GM21576 (cell line): ENCODE data around the gene SYTL3.
"Not testable (repeated sequence)": the region's sequence is repeated elsewhere in the genome, so short reads cannot be mapped to it uniquely, and the experiment has no call there.

Experiments
- ATAC-seq: cut with Tn5 transposase; IDR thresholded peaks from one replicate; pipeline ENCODE4 v1.9.1; 2021; ENCODE audit warnings: mild to moderate bottlenecking, moderate library complexity; ENCODE audit not compliant: unreplicated experiment

The SYTL3 gene

GRCh38 chr6:158638324-158638854, 11.5 kb upstream of the SYTL3 start:
- ATAC-seq, result no peak

DNA sequence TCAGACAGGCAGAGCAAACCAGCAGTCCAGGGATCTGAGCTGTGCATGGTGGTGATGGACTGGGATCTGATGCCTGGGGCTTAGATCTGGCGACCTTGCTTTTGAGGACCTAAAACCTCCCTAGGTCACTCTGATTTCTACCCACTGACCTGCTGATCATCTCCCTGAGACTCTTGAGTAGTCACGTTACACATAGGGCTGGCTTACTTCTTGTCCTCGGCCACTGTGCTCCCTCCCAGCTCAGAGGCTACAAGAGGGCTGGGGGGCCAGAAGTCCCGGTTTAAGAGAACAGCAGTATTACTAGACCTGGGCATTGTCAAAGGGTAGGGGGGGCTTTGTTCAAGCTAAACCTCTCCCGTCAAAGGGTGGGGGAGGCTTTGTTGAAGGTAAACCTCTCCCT, 10.8 kb upstream of the SYTL3 start:
- ATAC-seq, result no peak

DNA sequence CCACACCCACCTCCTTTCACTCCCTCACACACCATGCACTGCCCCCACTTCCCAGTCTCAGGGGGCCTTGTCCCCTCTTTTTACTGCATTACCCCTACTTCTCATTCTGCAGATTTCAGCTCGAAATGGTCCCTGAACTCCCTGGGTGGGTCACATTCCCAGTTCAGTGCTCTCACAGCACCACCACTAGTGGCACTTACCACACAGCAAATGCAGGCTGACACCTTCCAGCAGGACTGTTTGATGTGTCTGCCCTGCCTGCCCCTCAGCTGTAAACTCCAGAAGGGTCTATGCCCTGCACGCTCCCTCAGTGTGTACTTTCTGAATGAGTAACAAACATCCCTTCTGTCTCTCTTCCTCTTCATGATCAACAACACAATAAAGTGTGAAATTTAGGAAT, 9.3 kb upstream of the SYTL3 start:
- ATAC-seq, result no peak

GRCh38 chr6:158642097-158642601, 7.7 kb upstream of the SYTL3 start:
- ATAC-seq, result no peak

GRCh38 chr6:158643836-158644230, 6.0 kb upstream of the SYTL3 start:
- ATAC-seq, result no peak

DNA sequence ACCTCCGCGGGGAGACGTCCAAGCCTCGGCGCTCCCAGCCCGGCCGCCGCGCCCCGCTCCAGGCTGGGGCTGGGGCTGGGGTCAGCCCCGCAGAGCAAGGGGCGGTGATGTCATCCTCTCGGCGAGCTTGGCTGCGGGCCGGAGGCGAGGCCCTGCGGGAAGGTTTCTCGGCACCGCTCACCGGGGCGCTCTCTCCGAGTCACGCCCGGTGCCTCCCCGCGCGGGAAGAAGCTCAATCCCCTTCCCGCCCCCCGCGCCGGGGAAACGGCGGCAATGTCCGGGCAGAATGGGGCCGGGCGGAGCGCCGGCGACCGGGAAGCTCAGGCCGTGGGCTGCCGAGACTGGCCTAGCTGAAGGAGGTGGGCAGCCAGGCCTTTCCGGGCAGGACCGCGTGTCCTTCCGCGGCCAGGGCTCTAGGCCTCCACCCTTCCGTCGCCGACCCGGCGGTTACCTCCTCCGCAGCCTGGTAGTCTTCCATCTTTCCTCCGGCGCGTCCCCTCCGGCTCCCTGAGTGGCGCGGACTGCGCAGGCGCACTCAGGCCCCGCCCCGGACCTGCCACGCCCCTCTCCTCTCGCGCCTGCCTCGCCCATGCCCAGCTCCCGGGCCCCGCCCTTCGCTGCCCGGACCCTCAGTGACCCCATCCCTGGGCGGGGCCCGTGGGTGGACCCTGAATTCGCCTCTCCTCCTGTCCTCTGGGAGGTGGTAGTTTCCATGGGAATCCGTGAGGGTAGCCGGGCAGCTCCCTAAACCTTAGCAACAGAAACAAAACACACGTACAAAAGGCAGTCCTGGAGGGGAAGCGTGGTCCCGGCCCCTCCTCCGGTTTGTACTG, 5.4 kb upstream of the SYTL3 start, which contains the start of gene DYNLT1:
Gene DYNLT1, minus strand, starts transcription at position 513 of the 833 bp plus-strand sequence. Its CDS starts 35 bp downstream, at position 478.
- peak; percentile 53 for ATAC-seq

- ATAC-seq, result no peak
These were observed 4.5 kb upstream of the SYTL3 start for GRCh38 chr6:158645064-158646022.

GRCh38 chr6:158646023-158646910, 3.6 kb upstream of the SYTL3 start:
- ATAC-seq, result no peak

- no peak for ATAC-seq
These were observed 2.4 kb upstream of the SYTL3 start for GRCh38 chr6:158647501-158647900.

GRCh38 chr6:158648682-158649131, 1.1 kb upstream of the SYTL3 start:
- ATAC-seq, result peak; percentile 34

DNA sequence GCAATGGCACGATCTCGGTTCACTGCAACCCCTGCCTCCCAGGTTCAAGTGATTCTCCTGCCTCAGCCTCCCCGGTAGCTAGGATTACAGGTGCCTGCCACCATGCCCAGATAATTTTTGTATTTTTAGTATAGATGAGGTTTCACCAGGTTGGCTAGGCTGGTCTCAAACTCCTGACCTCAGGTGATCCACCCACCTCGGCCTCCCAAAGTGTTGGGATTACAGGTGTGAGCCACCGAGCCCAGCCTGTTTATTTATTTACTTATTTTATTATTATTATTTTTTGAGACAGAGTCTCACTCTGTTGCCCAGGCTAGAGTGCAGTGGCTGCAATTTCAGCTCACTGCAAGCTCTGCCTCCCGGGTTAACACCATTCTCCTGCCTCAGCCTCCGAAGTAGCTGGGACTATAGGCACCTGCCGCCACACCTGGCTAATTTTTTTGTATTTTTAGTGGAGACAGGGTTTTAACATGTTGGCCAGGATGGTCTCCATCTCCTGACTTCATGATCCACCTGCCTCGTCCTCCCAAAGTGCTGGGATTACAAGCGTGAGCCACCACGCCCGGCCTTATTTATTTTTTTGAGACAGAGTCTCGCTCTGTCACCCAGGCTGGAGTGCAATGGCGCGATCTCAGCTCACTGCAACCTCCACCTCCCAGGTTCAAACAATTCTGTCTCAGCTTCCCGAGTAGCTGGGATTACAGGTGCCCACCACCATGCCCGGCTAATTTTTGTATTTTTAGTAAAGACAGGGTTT, 2.3 kb downstream of the SYTL3 start:
- not testable (repeated sequence) for ATAC-seq

- peak; percentile 59 for ATAC-seq
These were observed 3.9 kb downstream of the SYTL3 start for GRCh38 chr6:158653577-158654354.

- no peak for ATAC-seq
These were observed 4.6 kb downstream of the SYTL3 start for GRCh38 chr6:158654498-158654897.

DNA sequence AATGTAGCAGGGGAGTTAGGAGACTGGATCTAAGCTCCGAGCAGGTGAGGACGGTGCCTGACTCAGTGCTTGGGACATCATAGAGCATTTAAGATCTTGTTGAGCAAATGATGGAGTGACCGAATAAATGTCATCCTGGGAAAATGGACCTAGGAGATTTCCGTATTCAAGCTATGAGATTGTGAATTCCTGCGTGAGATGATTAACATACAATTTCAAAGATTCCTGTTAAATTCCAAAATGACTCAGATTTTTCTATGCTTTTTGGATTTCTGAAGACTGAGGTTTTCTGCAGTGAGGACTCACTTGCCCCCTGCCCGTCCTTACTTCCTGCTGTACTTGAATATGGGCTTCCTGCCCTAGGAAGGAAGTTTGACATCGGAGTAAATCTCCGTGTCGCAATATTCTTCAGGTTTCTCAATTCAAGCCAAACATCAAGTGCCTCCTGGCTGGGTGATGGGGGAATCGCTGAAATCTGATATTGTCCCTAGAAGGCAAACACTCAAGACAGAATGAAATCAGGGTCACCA, 5.2 kb downstream of the SYTL3 start:
- ATAC-seq, result no peak

DNA sequence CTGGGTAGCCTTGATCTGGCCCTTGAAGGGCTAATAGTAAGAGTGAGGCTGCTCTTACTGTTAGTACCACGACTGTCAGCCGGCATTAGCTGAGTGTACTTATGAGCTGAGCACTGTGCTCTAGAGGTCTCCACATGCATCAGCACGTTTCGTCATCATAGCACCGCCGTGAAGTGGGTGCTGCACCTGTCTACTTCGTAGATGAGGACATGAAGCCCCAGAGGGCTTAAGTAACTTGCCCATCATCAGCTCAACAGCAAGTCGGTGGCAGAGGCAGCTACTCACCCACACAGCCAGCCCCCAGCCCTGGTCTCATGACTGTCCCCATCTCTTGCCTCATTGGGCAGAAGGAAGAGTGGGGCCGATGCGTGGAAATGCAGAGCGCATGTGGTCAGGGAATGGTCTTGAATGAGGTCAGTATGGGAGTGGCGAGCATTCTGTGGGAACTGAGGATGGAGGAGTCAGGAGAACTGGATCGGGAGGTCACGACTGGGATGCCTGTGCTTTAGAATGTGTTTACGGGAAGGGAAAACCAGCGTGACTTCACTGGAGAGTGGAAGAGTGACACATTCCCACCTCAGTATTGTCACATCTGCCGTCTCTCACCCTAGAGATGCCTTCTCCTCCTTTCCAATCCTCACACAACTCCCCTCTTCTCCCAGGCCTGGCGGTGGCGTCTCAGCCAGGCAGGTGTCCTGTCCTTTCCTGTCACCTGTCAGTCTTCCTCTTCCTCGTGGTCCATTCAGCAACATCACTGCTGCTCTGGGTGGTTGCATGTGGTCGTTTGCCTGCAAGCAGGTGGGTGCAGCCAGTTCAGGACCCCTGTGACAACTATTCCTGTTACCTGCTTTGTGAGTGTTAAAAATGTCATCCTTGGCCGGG, 6.0 kb downstream of the SYTL3 start:
- ATAC-seq, result no peak

DNA sequence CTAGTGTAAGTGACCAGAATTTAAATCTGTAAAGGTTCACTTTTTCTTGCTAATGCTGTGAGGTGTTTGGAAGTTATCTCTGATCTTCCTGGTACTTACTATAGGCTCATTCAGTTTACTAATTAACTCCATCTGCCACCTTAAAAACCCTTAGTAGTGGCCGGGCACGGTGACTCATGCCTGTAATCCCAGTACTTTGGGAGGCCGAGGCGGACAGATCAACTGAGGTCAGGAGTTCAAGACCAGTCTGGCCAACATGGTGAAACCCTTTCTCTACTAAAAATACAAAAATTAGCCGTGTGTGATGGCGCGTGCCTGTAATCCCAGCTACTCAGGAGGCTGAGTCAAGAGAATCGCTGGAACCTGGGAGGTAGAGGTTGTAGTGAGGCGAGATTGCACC, 7.1 kb downstream of the SYTL3 start:
- ATAC-seq, result not testable (repeated sequence)

DNA sequence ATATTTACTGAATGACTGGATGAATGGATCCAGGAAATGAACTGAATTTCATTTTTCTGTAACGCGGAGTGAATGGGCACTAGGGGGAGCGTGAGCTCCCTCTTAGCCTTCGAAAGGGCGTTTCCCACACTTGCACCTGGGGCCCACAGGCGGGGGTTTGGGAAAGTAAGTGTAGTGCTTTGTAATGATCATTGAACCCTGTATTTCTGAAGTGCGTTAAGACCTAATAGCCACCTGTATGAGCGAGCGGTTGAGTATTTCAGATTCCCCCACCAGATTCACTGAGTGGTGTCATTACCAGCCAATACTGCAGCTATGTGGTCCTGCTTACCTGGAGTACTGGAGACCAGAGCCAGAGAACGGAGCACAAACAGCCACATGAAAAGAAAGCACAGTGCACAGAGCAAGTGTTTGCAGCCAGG, 10.5 kb downstream of the SYTL3 start:
- no peak for ATAC-seq
